ENCODE results near the gene DHX35.

The DHX35 gene

GRCh38 chr20:38990728-38991127, 28.6 kb downstream of the DHX35 start:
- Histone ChIP-seq H3K4me3 (ENCODE audit: low read depth, low read length) (no peak overlapping the region), H3K27ac (ENCODE audit: extremely low read depth, low read depth, low read length) (no peak overlapping the region), H3K9me3 (ENCODE audit: control insufficient read depth, insufficient read depth, low read depth, low read length) (no peaks in the 10 kb centered on the region), H3K4me1 (ENCODE audit: control insufficient read depth, insufficient read depth, low read length) (peaks cover 6% of the 10 kb centered on the region; the same call in 1 of the 2 replicates), H3K36me3 (ENCODE audit: control insufficient read depth in 2 of 2, insufficient read depth in 1 of 2, low read length in 2 of 2) (peaks cover 0 to 37% of the 10 kb centered on the region in 2 experiments; a peak in 1 of 3 replicates)
- POLR2A ChIA-PET = no interaction called here
- CTCF ChIA-PET = interaction anchor here (1.2 kb wide), 1 partner anchor 18 kb away, joined by 6 read pairs; no protein-coding TSS in a partner anchor
- TF ChIP-seq ZNF48 (tag by site-specific recombination; IDR thresholded peaks at IDR 0.05) (no peak), ZNF510 (tag by site-specific recombination; IDR thresholded peaks at IDR 0.05; ENCODE audit: insufficient replicate concordance) (no peak)

GRCh38 chr20:38991814-38992704, 29.9 kb downstream of the DHX35 start:
- H3K36me3 ChIP-seq (ENCODE audit: control insufficient read depth in 2 of 2, insufficient read depth in 1 of 2, low read length in 2 of 2) = peaks cover 0 to 43% of the 10 kb centered on the region in 2 experiments; a peak in 1 of 3 replicates
- H3K4me1 ChIP-seq (ENCODE audit: control insufficient read depth, insufficient read depth, low read length) = 0 out of 2 replicates have a peak, but pooled peaks cover 3% of the 10 kb centered on the region
- H3K9me3 ChIP-seq (ENCODE audit: control insufficient read depth, insufficient read depth, low read depth, low read length) = no peaks in the 10 kb centered on the region
- H3K27ac ChIP-seq (ENCODE audit: extremely low read depth, low read depth, low read length) = no peak overlapping the region
- peak; percentile 52 for TF ChIP-seq ZNF335 (tag by site-specific recombination; conservative IDR thresholded peaks at IDR 0.05)
- no peak for TF ChIP-seq ZNF184 (tag by site-specific recombination; IDR thresholded peaks at IDR 0.05)
- peak; percentile 92 for TF ChIP-seq ZNF449 (tag by site-specific recombination; IDR thresholded peaks at IDR 0.05)
- CTCF ChIA-PET = no interaction called here
- no peak overlapping the region for H3K4me3 ChIP-seq (ENCODE audit: low read depth, low read length)
- POLR2A ChIA-PET = no interaction called here

- CTCF ChIA-PET = interaction anchor here (0.6 kb wide), 1 partner anchor 20 kb away, joined by 3 read pairs; no protein-coding TSS in a partner anchor
- POLR2A ChIA-PET = no interaction called here
- peaks cover 4 to 55% of the 10 kb centered on the region in 2 experiments; a peak in 2 of 3 replicates for H3K36me3 ChIP-seq (ENCODE audit: control insufficient read depth in 2 of 2, insufficient read depth in 1 of 2, low read length in 2 of 2)
- 0 out of 2 replicates have a peak, but pooled peaks cover 3% of the 10 kb centered on the region for H3K4me1 ChIP-seq (ENCODE audit: control insufficient read depth, insufficient read depth, low read length)
- H3K9me3 ChIP-seq (ENCODE audit: control insufficient read depth, insufficient read depth, low read depth, low read length) = no peaks in the 10 kb centered on the region
- H3K27ac ChIP-seq (ENCODE audit: extremely low read depth, low read depth, low read length) = no peak overlapping the region
- H3K4me3 ChIP-seq (ENCODE audit: low read depth, low read length) = no peak overlapping the region
- no peak for TF ChIP-seq ZNF146 (tag by site-specific recombination; IDR thresholded peaks at IDR 0.05)
- TF ChIP-seq ZNF324 (tag by site-specific recombination; IDR thresholded peaks at IDR 0.05) = no peak
- no peak for TF ChIP-seq SCRT1 (tag by site-specific recombination; IDR thresholded peaks at IDR 0.05; ENCODE audit: borderline replicate concordance)
- no peak for TF ChIP-seq ZNF266 (tag by site-specific recombination; IDR thresholded peaks at IDR 0.05; ENCODE audit: low read depth)
- TF ChIP-seq BCL11A (tag by site-specific recombination; IDR thresholded peaks at IDR 0.05; ENCODE audit: low read depth) = no peak
- TF ChIP-seq ZNF362 (tag by site-specific recombination; IDR thresholded peaks at IDR 0.05) = no peak
- TF ChIP-seq PRDM6 (tag by site-specific recombination; IDR thresholded peaks at IDR 0.05) = no peak
- no peak for TF ChIP-seq SP3 (tag by site-specific recombination; IDR thresholded peaks at IDR 0.05)
- TF ChIP-seq TCF7L2 (IDR thresholded peaks at IDR 0.05; ENCODE audit: borderline replicate concordance, low read depth, low read length) = no peak
- no peak for TF ChIP-seq ZNF114 (tag by site-specific recombination; IDR thresholded peaks at IDR 0.05)
- no peak for TF ChIP-seq GLIS1 (tag by site-specific recombination; IDR thresholded peaks at IDR 0.05)
- TF ChIP-seq GLI2 (tag by site-specific recombination; IDR thresholded peaks at IDR 0.05; ENCODE audit: borderline replicate concordance, low read depth) = no peak
- no peak for TF ChIP-seq ZNF645 (tag by site-specific recombination; IDR thresholded peaks at IDR 0.05)
- no peak for TF ChIP-seq ZNF19 (tag by site-specific recombination; IDR thresholded peaks at IDR 0.05; ENCODE audit: low read depth)
- no peak for TF ChIP-seq ZSCAN4 (tag by site-specific recombination; IDR thresholded peaks at IDR 0.05)
These were observed 33.4 kb downstream of the DHX35 start for GRCh38 chr20:38995536-38996044.

Measured in HEK293 (cell line).